ENCODE results near the gene INTS6. TPM values are rescaled to one million over a fixed set of nuclear protein-coding genes. Genes with fewer than 3 reads are reported as not detected.

INTS6 gene
- total and polyA plus RNA-seq, 2 of the 4 experiments (the other 2 are of a cell fraction): 12.9 to 42.3 TPM

DNA sequence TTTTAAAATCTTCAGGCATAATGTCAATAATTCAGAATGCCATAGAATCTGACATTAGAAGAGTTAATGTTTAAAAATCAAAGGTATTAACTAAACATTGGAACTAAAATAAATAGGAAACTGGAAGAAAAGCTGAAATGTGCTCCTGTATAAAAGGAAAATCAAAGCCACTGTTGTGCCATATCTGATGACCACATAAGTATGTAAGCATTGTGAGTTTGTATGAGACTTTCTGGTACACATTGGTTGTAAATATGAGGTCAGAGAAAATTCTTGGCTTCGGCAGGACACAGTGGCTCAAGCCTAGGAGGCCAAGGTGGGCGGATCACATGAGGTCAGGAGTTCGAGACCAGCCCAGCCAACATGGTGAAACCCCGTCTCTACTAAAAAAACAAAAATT, 48.3 kb upstream of the INTS6 start:
- dilution Hi-C loops (cut with HindIII; ENCODE audit: low sequenced_read_pairs, unreplicated experiment): no loop called here
- H2BK5ac ChIP-seq (ENCODE audit: low read depth, low read length, poor library complexity, severe bottlenecking): no peak overlapping the region

More for the DNA sequence above, 48.3 kb upstream of the INTS6 start:
- intact Hi-C loops (cut with micrococcal nuclease): no loop called here
- Histone ChIP-seq H3K23ac (ENCODE audit: low read depth, low read length) (no peak overlapping the region), H3K9ac (ENCODE audit: low read depth, low read length) (no peak overlapping the region), H4K5ac (ENCODE audit: low read depth, low read length) (no peak overlapping the region), H3K9me1 (ENCODE audit: insufficient read depth, low read length) (peaks cover 5% of the 10 kb centered on the region; the same call in 1 of the 2 replicates), H3K27me3 (ENCODE audit: control insufficient read depth, insufficient read depth, low read length) (no peaks in the 10 kb centered on the region), H3K27ac (ENCODE audit: insufficient read depth, low read length) (no peak overlapping the region), H3K18ac (ENCODE audit: low read depth, low read length) (no peak overlapping the region), H3K9me3 (ENCODE audit: control insufficient read depth, insufficient read depth, low read length) (no peaks in the 10 kb centered on the region), H3K4me2 (ENCODE audit: low read depth, low read length) (no peak overlapping the region), H3K36me3 (ENCODE audit: control insufficient read depth, insufficient read depth, low read length) (no peaks in the 10 kb centered on the region), H2AFZ (replicated peaks; ENCODE audit: low read length, poor library complexity) (no peak overlapping the region), H2BK20ac (ENCODE audit: low read depth, low read length) (no peak overlapping the region), H4K8ac (ENCODE audit: low read depth in 2 of 2, low read length in 2 of 2) (no peak overlapping the region), H2BK120ac (ENCODE audit: low read depth, low read length) (no peak overlapping the region), H2AK9ac (replicated peaks; ENCODE audit: low read depth, low read length, poor library complexity) (no peak overlapping the region), H3K56ac (ENCODE audit: extremely low read depth, insufficient read depth, low read length) (no peak overlapping the region), H2AK5ac (ENCODE audit: low read depth, low read length) (no peak overlapping the region), H4K20me1 (ENCODE audit: insufficient read depth, low read length) (no peaks in the 10 kb centered on the region), H3K4me1 (ENCODE audit: control insufficient read depth, insufficient read depth, low read length) (peaks cover 1% of the 10 kb centered on the region; the same call in 1 of the 2 replicates), H3K79me1 (ENCODE audit: low read depth in 1 of 2, low read length in 2 of 2) (no peaks in the 10 kb centered on the region), H3K4ac (ENCODE audit: low read depth, low read length) (no peak overlapping the region), H3K14ac (replicated peaks; ENCODE audit: low read depth, low read length) (no peak overlapping the region), H4K91ac (ENCODE audit: insufficient read depth, low read depth, low read length) (no peak overlapping the region), H3K4me3 (ENCODE audit: insufficient read depth, low read depth, low read length) (no peak overlapping the region), H2BK15ac (ENCODE audit: low read depth, low read length) (0 out of 3 replicates have a peak overlapping the region, but pooled peaks have one; percentile 15)
- peak; percentile 27 for ATAC-seq (ENCODE audit: low read depth)
- in situ Hi-C loops (cut with MboI; ENCODE audit: low sequenced_read_pairs): no loop called here
- peak; percentile 39 for DNase-seq
- ChIA-PET POLR2A (ENCODE audit: unreplicated experiment) (no interaction called here), CTCF (no interaction called here)
- BruUV-seq (replicated peaks): no TSS peak
- WGBS, 2 experiments (ENCODE audit: extremely low coverage in 2 of 2, insufficient read length in 1 of 2): no CpG with 5 or more reads among the region's 4 CpGs
- TF ChIP-seq SMC3 (IDR thresholded peaks at IDR 0.05; ENCODE audit: low read depth, low read length) (no peak), POLR2A (IDR thresholded peaks at IDR 0.05; ENCODE audit: low read depth, low read length) (no peak), MAFK (IDR thresholded peaks at IDR 0.05; ENCODE audit: low read depth, low read length) (no peak), RFX5 (IDR thresholded peaks at IDR 0.05; ENCODE audit: low read depth, low read length) (no peak), BHLHE40 (IDR thresholded peaks at IDR 0.05; ENCODE audit: low read depth, low read length) (no peak), CHD1 (IDR thresholded peaks at IDR 0.05; ENCODE audit: low read depth, low read length) (no peak), RCOR1 (IDR thresholded peaks at IDR 0.05; ENCODE audit: insufficient replicate concordance, low read length) (no peak)
- TF ChIP-seq, protein P1, sequence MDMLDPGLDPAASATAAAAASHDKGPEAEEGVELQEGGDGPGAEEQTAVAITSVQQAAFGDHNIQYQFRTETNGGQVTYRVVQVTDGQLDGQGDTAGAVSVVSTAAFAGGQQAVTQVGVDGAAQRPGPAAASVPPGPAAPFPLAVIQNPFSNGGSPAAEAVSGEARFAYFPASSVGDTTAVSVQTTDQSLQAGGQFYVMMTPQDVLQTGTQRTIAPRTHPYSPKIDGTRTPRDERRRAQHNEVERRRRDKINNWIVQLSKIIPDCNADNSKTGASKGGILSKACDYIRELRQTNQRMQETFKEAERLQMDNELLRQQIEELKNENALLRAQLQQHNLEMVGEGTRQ (IDR thresholded peaks at IDR 0.05; ENCODE audit: low read depth, low read length): no peak
- TF ChIP-seq, protein P2, sequence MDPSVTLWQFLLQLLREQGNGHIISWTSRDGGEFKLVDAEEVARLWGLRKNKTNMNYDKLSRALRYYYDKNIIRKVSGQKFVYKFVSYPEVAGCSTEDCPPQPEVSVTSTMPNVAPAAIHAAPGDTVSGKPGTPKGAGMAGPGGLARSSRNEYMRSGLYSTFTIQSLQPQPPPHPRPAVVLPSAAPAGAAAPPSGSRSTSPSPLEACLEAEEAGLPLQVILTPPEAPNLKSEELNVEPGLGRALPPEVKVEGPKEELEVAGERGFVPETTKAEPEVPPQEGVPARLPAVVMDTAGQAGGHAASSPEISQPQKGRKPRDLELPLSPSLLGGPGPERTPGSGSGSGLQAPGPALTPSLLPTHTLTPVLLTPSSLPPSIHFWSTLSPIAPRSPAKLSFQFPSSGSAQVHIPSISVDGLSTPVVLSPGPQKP (IDR thresholded peaks at IDR 0.05; ENCODE audit: borderline replicate concordance, low read depth, low read length): no peak
- TF ChIP-seq, protein P3, sequence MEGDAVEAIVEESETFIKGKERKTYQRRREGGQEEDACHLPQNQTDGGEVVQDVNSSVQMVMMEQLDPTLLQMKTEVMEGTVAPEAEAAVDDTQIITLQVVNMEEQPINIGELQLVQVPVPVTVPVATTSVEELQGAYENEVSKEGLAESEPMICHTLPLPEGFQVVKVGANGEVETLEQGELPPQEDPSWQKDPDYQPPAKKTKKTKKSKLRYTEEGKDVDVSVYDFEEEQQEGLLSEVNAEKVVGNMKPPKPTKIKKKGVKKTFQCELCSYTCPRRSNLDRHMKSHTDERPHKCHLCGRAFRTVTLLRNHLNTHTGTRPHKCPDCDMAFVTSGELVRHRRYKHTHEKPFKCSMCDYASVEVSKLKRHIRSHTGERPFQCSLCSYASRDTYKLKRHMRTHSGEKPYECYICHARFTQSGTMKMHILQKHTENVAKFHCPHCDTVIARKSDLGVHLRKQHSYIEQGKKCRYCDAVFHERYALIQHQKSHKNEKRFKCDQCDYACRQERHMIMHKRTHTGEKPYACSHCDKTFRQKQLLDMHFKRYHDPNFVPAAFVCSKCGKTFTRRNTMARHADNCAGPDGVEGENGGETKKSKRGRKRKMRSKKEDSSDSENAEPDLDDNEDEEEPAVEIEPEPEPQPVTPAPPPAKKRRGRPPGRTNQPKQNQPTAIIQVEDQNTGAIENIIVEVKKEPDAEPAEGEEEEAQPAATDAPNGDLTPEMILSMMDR (conservative IDR thresholded peaks at IDR 0.05; ENCODE audit: low read depth, low read length): no peak
